NCI-H748 (cell line): ENCODE measurements around the gene AP5Z1.
"Not testable (repeated sequence)": the region's sequence is repeated elsewhere in the genome, so short reads cannot be mapped to it uniquely, and the experiment has no call there.

Source experiments
- DNase-seq: peaks from one replicate; lab custom pipeline; 2025; ENCODE audit not compliant: unreplicated experiment; lab: John Stamatoyannopoulos, UW

AP5Z1 gene

GRCh38 chr7:4787541-4787940, 12.1 kb downstream of the AP5Z1 start:
- no peak for DNase-seq

DNA sequence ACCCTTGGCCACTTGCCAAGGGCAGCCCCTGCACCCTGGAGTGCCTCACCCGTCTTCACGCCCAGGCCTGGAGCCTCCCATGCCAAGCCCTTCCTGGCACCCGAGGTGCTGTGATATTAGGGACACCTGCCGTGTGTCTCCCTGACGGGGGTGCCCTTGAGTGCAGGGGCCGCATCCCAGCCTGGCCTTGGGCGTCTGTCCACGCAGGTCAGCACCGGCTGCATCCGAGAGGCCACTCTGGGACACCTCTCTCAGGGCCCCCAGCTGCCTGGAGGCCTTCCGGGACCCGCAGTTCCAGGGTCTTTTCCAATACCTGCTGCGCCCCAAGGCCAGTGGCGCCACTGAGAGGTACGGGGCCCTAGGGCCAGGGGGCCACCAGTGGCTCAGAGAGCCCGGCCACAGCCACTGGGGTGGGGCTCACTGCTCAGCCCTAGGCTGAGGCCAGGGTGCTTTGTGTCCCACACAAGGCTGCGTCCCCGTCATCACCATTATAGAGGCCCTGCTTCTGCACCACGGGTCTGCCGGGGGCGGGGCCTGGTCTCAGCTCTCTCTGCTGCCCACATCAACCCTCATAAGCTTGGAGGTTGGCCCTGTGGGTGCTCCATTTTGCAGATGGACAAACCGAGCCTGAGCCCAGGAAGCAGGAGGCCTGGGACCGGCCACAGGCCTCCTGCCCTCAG, 12.7 kb downstream of the AP5Z1 start:
- no peak for DNase-seq

DNA sequence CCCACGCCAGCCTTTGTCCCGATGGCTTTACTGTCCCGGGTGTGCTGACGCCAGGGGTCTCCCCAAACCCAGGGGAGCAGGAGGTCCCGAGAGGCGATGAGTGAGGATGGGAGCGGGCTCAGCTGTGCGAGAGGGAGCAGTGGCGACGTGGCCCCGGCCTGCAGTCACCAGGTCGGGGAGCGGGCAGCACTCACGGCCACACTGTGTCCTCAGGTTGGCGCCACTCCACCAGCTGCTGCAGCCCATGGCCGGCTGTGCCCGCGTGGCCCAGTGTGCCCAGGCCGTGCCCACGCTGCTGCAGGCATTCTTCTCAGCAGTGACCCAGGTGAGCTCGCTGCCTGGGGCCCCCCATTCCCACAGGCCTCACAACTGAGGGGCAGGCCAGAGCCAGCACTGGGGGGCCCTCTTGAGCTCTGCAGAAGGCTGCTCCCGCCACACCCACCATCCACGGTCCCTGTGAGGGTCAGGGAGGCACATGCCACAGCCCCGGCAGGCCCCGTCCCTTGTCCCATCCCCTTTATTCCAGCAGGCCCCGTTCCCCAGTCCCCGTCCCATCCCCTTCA, 13.3 kb downstream of the AP5Z1 start:
- DNase-seq, result no peak

- no peak for DNase-seq
Measured at GRCh38 chr7:4789194-4790077, 14.0 kb downstream of the AP5Z1 start.

DNA sequence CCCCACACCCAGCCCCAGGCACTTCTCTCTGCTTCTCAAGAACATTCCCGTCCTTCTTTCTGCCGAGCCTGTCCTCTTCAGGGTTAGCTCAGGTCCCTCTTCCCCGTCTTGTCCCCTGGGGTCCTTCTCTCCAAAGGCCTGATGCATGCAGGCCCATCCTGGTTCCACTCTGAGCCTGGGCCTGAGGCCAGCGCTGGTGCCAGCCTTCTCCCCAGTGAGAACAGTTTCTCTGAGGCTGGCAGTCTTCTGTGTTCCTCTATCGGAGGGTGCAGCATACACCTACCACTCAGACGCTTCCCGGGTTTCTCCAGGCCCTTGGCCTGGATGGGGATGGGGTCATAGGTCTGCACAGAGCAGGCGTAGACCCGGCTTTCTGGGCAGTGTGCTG, 14.6 kb downstream of the AP5Z1 start:
- no peak for DNase-seq

- no peak for DNase-seq
Measured at GRCh38 chr7:4790516-4790991, 15.1 kb downstream of the AP5Z1 start.

GRCh38 chr7:4791101-4791737, 15.8 kb downstream of the AP5Z1 start:
- DNase-seq, result no peak

DNA sequence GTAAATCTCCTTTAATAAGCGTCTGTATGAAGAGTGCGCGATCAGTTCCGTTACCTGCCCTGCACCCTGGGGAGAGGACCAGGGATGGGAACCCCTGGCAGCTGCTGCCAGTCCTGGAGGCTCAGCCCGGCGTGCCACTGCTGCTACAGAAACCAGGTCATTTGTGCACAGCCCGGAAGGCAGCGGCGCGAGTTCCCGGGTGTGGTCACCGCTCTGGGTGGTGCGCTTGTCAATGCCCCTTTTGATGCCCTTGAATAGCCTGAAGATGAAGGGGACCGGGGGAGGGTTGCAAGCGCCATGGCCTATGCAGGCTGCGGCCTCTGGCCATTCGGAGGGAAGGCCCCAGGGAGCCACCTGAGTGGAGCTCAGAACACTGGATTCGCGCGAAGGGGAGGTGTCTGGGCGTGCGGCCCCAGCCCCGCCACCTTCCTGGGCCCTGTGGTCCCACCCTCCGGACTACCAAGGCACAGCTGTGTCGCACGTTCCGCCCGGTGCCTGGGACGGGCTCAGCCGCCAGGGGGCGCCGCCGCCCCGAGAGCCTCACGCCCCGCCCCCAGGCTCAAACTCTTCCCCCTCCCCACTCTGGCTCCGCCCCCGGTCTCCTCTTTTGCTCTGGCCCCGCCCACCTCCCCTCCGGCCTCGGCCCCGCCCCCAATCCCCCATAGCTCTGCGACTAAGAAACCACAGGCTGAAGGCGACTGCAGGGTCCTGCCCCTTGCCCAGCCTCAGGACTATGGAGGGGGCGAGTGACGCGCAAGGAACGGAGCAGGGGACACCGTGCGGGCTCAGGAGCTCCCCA, 16.5 kb downstream of the AP5Z1 start:
- no peak for DNase-seq

GRCh38 chr7:4792537-4793126, 17.2 kb downstream of the AP5Z1 start:
- no peak for DNase-seq

DNA sequence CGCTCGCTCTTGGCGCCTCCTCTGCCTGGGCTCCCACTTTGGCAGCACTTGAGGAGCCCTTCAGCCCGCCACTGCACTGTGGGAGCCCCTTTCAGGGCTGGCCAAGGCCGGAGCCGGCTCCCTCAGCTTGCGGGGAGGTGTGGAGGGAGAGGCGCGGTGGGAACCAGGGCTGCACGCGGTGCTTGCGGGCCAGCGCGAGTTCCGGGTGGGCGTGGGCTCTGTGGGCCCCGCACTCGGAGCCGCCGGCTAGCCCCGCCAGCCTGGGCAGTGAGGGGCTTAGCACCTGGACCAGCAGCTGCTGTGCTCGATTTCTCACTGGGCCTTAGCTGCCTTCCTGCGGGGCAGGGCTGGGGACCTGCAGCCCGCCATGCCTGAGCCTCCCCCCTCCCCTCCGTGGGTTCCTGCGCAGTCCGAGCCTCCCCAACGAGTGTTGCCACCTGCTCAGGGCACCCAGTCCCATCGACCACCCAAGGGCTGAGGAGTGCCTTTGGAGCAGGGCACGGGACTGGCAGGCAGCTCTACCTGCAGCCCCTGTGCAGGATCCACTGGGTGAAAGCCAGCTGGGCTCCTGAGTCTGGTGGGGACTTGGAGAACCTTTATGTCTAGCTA, 18.1 kb downstream of the AP5Z1 start:
- DNase-seq, result not testable (repeated sequence)

GRCh38 chr7:4794171-4794570, 18.7 kb downstream of the AP5Z1 start:
- not testable (repeated sequence) for DNase-seq

DNA sequence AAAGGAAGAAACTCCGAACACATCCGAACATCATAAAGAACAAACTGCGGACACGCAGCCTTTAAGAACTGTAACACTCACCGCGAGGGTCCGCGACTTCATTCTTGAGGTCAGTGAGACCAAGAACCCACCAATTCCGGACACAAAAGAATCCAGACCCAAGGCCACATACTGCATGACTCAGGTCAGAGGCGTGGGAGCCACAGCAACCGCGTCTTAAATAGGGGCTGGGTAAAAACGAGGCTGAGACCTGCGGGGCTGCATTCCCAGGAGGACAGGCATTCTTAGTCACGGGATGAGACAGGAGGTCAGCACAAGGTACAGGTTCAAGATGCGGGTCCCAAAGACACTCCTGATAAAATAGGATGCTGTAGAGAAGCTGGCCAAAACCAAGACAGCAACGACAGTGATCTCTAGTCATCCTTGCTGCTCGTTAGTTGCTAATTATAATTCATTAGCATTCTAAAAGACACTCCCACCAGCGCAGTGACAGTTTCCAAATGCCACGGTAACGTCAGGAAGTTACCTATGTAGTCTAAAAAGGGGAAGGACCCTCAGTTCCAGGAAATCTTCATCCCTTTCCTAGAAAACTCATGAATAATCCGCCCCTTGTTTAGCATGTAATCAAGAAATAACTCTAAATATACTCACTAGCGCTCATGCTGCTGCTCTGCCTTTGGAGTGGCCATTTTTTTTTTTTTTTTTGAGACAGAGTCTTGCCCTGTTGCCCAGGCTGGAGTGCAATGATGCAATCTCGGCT, 19.3 kb downstream of the AP5Z1 start:
- no peak for DNase-seq

- no peak for DNase-seq
Measured at GRCh38 chr7:4796453-4796852, 21.0 kb downstream of the AP5Z1 start.

DNA sequence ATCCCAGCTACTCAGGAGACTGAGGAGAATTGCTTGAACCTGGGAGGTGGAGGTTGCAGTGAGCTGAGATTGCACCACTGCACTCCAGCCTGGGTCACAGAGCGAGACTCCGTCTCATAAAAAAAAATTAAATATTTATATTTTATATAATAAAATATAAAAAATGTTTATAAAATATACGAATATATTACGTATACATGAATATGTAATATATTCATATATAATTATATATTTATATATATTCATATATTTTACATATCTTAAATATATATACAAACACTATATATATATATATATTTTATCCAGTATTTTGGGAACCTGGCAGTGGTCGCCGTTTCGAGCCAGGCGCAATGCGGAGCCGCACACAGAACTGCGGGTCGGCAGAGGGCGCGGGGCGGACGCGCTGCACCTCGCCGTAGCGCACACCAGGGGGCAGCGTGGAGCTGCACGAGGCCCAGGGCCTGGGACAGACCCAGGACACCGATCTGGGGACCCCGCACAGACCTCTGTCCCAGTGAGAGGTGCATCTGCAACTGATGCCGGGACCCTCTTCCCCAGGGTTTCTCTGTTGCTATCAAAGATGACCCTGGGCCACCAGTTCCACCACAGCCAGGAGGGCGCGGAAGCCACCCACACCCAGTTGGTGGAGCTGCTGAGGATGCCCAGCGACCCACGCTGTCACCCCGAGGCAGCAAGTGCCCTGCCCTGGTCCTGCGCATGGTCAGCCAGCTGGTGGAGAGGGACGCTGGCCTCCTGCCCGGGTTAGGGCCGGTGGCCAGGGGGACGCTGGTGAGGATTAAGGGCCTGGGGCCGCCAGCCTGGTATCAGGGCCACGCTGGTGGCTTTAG, 22.7 kb downstream of the AP5Z1 start:
- DNase-seq, result peak; percentile 48

DNA sequence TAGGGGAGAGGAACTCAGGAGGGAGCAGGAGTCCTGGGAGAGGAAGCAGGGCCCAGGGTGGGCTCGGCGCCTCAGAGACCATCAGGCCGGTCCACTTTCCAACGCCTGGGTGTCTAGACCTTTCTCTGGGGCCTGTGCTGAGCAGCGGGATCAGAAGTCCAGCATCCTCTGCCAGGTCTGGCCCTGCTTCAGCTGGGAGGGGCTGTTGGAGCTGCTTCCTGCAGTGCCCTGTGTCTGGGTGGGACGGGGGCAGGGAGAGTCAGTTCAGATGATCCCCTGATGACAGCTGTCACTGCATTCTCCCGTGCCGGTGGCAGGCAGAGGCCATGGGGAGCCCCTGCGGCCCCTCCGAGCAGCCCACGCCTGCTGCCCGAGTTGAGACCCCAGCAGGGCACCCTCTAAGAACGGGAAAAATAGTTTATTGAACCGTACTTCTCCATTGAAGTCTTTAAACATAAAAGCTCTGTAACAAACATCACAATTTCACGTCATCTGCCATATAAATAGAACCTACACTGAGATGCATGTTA, 23.3 kb downstream of the AP5Z1 start:
- DNase-seq, result no peak

DNA sequence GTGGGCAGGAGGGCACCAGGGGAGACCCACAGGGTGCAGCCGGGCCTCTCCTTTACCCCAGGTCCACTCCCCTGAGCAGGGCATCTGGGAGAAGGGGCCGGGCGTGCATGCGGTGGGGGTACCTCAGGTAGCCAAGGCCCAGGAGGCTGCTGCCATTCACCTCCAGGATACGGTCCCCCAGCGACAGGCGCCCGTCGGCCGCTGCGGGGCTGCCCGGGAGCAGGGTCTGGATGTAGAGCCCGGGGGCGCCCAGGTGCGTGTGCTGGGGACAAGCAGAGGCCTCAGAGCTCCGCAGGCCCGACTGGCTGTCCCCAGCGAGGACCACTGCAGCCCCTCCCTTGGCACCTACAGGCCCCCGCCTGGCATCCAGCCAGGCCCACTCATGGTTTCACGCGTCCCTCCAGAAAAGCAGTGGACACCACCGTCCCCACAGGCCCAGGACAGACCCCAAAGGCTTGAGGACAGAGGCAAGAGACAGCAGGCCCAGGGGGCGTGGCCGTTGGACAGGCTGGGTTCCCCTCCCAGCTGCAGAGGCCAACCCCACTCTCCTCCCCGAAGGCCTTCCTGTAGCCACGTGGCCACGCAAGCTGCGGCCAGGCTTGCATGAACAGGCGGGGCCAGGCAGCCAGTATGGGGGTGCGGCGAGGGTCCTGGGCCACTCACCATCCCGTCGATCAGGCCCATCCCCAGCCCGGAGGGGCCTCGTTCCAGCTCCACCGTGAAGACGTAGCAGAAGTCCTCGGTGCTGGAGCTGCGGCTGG, 24.3 kb downstream of the AP5Z1 start:
- DNase-seq, result no peak

- no peak for DNase-seq
Measured at GRCh38 chr7:4800487-4800886, 25.1 kb downstream of the AP5Z1 start.
